Ammon's horn (tissue), 1 donor: ENCODE data around the gene SCRN1.
"Not testable (repeated sequence)": the region's sequence is repeated elsewhere in the genome, so short reads cannot be mapped to it uniquely, and the experiment has no call there.

ENCODE experiments used
- DNase-seq: peaks from one replicate; pipeline ENCODE4 v3.0.0-alpha.2; 2016; ENCODE audit warnings: low spot score

Gene SCRN1

DNA sequence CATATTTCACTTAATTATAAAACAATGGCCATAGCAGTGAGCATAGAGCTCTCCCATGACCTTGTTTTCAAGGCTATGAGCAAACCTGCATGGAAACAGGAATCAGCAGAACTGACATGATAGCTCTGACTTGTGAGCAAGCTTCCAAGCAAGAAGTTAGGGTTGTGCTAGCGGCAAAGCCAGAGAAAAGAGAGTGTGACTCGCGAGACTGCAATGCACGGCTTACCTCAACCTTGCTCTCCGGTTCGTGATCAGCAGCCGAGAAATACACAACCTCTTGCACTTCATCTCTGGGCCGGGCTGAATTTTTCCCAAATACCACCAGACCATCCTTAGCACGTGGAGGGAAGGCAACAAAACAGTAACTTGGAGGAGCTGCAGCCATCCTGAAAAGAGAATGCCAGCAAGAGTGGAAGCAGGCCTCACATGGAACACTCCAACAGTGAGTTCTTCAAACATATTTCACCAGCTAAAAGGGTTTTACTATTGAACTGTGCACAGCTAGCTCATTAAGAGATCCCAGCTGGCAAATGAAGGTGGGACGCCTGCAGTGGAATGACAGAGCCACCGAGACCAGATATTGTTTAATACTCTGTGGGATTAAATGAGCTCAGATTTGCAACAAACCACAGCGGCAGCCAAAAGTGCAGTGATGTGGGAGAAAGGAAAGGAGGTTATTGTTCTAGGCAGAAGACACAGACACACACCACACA, 20.8 kb downstream of the SCRN1 start:
- DNase-seq, result peak; percentile 77

DNA sequence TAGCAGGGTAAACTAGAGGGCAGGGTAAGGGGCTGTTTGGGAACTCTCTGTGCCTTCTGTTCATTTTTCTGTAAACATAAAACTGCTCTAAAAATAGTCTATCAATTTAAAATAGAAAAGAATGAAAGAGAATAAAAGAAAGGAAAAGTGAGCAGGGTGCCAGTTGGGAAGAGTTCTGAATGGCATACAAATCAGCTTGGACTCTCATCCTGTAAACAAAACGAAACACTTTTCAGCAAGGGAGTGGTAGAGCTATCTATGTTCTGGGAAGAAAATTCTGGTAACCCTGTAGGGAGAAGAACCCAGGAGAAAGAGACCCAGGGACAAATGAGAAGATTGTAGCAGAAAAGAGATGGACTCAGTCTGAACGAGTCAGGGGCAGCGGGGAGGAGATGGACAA, 24.6 kb downstream of the SCRN1 start:
- peak; percentile 31 for DNase-seq

DNA sequence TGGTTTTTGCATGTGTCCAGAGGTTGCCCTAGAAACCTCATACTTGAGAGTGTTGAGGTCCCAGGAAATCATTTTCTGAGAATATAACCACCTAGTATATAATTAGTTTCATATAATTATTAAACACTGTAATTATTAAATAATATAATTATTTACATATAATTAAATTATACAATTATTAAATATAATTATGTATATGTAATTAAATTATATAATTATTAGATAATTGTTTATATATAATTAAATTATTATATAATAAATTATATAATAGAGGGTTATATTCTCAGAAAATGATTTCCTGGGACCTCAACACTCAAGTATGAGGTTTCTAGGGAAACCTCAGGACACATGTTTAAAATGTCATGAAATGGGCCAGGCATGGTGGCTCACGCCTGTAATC, 27.6 kb downstream of the SCRN1 start:
- no peak for DNase-seq

DNA sequence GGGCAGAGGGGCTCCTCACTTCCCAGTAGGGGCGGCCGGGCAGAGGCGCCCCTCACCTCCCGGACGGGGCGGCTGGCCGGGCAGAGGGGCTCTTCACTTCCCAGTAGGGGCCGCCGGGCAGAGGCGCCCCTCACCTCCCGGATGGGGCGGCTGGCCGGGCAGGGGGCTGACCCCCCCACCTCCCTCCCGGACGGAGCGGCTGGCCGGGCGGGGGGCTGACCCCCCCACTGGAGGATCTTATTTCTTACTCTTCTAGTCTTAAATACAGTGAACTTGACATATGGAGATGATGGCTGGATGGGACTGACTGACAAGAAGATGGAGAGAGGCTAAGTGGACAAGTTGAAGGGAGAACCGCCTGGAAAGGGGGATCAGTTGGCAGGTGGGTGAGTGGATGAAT, 28.0 kb downstream of the SCRN1 start:
- DNase-seq, result not testable (repeated sequence)

DNA sequence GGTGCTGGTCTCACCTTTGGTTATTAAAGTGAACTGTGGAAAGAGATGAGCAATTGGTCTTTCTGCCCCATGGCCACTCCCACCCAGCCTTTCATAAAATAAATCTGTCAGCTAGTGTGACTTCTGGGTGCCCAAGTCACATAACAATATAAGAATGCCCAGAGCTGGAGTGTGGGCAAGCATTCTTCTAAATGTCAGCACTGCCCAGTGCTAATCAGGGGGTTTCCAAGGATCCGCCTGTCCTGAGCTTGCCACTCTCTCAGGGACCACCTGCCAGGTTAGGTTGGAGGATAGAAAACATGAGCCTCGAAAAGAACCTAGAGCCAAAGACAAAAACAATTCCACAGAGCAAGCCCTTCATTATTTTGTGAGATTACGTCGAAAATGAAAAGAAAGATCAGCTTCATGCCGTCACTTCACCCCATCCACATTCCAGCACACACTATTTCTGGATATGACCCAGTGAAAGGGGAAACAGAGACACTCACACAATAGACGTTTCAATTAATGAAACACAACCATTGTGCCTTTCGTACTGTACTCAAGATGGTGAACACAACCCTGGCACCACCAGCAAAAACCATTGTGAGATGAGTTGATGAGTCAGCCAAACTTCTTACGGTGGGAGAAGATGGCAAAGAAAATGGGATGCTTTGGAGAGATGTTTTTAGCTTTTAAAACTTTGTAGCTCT, 30.8 kb downstream of the SCRN1 start:
- no peak for DNase-seq

DNA sequence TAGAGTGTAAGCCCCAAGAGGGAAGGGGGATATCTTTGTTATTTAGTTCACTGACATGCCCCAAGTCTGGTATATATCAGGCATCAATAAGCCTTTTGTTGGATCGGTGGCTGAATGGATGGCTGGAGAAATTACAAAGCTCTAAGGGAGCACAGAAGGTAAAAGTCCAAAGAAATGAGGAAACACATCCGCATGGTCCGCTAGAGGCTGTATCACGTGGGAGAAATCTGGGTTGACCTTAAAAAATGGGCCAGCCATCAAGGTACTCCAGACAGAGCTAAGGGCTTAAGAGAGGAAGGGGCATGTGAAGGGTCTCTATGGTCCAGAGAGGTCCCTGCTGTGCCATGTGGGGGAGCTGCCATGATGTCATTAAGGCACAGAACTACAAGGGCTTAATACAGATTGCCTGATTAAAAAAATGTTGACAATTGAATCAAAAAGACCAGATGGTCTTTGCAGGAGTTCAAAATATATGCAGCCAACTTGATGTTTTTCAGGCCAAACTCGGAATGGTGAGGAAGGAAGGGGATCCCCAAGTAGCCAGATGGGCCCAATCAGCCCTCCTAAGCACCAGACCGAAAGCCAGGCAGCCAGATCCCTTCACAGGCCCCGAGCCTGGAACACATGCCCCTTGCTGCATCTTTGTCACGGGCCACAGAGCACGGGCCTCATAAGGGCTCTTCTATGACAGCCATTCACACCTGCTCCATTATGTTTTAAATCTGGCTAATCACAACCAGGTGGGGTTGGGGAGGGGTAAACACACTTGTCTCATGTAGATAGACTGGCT, 31.9 kb downstream of the SCRN1 start:
- no peak for DNase-seq

DNA sequence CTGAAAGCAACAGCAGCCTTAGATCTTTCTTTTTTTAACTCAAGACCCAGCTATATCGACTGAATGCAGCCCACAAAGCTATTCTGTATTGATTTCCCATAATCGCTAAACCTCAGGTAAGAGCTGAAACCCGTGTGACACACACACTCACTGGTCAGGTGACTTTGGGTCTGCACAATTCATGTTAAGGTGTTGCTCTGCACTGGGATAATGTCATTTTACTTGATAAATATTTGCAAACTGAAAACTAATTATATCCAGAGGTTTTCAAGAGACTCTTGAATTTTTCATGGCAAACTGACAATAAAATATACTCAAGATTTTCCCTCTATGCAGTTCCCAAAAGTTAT, 33.1 kb downstream of the SCRN1 start:
- DNase-seq, result no peak

DNA sequence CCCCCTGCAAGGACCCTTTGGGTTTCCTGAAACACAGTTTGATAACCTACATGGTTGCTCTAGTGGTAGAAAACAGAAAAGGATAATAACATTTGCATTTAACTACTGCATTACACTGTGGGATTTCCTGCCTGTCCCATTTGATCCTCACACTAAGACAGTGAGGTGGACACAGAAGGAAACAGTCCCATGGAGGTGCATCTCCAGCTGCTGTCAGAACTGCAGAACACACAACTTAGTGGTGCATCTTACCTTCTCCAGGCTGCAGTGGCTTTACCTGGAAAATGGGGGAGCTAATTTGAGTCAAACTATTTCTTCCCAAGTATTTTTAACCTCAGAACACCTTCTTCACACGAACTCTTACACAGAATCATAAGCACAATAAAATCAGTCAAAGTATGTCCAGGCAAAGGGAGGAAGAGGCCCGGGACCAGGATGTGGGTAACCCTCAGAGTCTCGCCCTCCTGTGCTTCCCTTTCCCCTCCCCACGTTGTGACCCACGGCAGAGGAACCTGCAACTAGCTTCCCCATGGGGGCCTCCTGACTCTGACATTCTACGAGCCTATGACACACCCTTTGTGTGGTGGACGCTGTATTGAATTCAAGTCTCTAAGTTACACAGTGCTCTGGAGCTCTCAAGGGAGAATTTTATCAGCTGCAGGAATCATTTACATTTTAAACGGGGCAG, 33.7 kb downstream of the SCRN1 start:
- peak; percentile 50 for DNase-seq

DNA sequence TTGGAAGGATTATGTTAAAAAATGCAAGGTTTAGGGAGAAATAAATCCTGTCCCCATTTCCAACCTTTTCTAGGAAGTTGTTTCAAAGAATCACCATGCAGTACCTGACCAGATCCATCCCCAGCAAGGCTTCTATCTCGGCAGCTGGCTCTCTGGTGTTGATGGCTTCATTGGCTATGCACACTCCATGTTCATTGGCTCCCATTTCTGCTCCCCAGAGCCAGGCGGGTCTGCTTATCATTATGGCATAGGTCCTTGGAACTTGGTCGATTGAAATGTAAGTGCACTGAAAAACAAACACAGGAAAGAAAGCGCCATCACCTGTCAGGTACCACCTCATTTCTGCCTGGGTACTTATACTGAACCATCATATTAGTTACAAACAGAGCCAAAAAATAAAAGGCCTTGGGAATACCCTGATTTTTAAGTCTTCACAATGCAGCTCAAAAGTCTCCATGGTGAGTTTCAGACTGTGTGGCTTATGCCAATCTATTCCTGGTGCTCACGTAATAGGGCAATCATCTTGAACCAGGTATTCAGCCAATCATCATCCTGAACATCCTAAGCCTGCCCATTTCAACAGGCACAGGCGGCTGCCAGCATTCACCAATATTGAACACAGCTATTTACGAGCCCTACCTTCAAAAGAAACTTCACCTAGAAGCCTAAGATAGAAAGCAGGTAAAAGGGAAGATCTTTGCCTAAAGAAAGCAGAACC, 34.4 kb downstream of the SCRN1 start:
- DNase-seq, result no peak

DNA sequence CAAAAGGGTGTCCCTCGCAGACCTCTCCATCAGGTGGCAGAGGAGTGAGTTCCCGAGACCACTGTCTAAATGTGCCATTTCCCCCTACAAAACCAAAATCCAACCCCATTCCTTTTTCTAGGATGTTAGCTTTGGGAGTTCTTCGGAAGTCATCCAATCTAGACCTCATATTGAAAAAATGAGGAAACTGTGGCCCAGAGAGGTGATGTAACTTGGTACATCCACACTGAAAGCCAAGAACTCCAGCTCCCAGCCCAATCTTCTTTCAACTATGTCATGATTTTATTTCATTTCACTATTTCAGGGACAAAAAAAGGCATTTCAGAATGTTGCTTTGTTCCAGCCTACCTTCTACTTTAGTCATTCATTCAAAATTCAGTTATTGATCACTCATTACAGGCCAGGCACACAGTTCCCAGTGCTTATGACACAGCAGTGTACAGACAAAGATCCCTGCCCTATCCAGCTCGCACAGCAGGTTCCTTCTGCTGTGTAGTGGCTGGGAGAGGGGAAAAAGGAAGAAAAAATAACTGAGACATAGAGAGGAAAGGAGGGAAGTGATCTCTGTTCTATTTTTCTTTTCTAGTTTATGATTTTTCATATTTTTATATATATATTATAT, 35.8 kb downstream of the SCRN1 start:
- DNase-seq, result no peak

DNA sequence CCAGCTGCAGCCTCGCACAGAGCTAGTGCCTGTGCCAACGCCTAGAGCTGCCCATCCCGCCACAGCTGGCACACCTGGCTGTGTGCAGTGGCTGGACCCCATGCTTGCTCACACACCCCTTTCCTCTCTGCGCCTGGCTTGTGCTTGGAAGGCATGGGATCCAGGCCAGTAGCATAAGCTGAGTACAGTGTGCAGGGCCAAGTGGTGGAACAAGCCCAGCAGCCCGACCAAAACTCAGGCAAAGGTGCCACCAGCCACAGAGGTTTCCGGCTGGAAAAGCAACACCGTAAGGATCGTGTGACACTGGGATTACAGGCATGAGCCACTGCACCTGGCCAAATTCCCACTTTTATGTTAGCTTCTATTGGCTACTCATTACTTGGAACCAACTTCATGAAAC, 38.4 kb downstream of the SCRN1 start:
- no peak for DNase-seq

DNA sequence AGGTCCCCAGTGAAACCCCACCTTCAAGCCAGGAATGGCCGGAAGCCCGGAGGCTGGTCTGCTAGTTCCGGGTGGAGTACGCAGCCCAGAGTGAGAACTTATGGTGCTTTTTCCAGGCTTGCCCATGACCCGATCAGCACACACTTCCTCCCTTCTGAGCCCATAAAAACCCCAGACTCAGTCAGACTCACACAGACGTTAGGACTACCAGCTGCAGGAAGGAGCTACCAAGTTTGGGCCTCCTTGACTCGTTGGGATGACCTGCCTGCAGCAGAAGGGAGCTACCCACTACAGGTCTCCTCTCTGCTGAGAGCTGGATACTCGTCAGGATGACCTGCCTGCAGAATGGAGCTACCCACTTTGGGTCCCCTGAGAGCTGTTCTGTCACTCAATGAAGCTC, 39.1 kb downstream of the SCRN1 start:
- DNase-seq, result no peak

DNA sequence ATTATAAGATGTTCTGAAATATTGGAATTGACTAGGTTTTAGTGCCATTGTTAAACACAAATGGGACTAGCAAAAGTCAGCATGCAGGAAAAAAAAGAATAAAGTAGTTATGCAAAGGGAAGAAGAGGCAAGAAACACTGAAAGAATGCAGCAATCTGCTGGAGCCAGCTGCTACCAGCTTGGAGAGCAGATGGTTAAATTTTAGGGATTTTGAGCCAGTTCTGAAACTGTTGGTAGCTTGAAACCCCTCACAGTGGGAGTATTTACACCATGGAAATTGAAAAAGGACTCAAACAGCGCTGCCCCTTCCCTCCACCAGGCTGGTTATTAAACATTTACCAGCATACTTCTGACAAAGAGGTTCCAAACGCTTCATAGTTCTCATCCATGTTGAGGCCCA, 41.0 kb downstream of the SCRN1 start:
- no peak for DNase-seq

DNA sequence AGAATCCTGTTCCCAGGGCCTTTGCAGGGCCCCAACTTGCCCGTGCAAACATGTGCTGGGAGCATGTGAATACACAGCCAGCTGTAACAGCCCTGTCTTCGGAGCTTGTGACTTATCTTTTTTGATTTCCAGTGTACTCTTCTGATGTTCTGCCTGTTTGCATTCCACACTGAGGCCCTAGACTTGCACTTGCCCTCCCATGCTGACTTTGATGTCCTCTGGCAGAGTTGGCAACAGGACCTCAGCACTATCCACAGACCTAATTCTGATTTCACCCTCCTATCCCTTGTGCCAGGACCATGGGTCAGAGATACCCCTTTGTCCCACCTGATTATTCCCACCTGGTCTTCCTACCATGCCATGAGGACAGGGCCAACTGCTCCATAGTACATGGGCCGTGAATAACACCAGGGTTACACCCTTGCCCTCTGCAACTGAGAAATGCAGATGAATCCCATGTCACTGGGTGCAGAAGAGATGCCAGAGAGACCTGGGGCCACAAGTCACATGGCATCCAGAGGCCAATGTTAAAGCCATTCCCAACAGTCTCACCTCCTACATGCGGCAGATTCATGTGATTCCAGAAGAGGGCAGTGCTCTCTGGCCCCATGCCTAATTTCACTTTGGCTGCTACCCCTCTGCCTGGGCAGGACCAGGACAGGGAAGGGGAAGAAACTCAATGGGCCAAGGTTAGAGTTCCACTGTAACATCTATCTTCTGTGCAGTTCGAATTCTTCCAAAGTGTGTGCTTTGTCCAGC, 43.0 kb downstream of the SCRN1 start:
- DNase-seq, result no peak

DNA sequence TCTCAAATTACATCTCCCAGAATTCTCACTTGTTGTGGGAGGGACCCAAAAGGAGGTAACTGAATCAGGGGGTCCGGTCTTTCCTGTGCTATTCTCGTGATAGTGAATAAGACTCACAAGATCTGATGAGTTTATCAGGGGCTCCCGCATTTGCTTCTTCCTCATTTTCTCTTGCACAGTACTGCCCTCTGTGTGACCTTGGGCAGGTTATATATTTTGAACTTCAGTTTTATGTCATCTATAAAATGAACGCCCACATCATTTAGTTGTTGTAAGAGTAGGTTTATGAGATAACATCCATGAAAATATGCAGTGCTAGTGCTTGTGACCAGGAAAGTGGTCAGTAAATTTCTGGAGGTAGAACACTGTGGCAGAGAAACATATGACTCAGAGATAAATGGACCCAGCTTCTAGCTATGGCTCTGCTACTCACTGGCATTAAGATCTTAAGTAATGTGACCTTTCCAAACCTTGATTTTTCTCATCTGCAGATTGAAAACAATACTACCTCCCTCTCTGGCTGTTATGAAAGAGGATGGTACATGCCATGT, 44.3 kb downstream of the SCRN1 start:
- DNase-seq, result no peak

DNA sequence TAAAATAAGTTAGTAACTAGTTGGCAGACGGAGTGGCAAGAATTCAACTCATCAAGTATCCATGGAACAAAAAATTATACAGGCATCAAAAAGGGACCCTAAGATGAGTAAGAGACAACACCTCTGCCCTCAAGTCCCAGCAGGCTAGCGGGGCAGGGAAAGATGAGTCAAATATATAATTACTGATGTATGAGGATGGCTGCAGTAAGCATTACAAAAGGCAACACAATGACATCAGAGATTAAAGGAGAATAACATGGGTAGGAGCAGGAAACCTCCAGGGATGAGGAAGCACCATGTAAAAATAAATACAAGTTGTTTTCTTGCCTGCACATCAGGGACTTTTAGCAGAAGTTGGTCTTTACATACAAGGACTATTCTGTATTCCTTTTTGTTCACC, 49.4 kb downstream of the SCRN1 start:
- DNase-seq, result no peak

DNA sequence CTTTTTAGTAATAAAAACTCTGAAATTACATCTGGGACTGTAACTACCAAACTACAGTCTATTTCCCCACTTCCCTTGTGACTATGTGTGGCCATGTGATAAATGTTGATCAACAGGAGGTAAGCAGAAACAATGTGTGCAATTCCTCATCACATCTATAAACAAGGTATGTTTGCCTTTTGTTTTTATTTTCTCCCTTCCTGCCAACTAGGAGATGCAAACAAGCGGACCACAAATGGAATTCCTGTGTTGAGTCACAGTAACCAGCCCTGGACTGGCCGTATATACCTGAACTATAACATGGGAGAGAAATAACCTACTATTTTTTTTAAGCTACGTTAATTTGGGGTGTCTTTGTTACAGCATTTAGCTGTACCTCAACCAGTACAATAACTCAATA, 52.5 kb downstream of the SCRN1 start:
- no peak for DNase-seq

DNA sequence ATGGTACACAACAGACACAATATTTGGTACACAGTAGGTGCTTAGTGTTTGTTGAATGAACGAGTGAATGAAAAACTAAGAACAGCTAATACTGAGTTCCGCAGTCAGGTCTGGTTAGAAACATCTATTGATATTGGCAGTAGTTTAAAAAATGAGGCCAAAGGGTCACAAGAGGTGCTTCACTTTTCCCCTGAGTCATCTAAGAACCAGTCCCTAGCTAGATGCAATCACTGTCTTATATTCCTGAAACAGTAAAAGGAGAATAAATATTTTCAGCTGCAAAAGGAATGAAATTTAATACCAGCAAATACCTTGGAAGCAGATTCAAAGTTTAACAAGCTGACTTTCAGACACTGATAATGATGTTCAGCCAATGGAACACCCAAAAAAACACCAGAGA, 54.5 kb downstream of the SCRN1 start:
- DNase-seq, result no peak

DNA sequence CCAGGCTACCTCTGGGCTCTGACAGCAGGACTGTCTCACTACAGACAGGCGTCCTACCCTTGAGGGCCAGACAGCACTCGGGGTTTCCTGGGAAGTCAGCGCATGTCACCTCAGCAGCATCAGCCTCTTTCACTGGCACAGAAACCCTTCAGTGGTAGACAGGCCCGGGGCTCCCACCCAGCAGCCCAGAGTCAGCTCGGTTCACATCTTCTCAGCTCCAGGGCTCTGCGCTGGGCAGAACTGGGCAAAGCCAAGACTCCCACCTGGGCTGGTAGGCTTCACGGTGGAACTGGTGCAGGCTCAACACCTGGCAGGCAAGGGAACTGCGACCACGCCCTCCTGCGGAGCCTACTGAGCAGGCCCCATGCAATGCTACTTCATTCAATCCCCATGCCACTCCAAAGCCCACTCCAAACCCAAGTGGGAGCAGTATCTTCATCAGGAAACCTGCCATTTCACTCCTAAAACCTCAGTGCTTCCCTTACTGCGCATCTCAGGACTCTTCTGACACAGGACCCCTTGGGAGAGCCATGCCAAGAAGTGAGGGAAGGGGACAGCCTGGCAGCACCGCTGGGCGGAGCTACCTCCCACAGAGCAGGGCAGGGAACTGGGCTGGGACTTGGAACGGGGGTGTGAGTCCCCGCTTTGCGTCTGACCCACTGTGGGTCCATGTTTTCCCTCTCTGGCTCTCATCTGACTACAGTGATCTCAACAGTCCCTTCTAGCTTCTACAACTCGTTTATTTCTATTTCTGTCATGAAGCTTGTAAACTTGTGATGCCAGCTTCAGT, 60.4 kb downstream of the SCRN1 start:
- no peak for DNase-seq

DNA sequence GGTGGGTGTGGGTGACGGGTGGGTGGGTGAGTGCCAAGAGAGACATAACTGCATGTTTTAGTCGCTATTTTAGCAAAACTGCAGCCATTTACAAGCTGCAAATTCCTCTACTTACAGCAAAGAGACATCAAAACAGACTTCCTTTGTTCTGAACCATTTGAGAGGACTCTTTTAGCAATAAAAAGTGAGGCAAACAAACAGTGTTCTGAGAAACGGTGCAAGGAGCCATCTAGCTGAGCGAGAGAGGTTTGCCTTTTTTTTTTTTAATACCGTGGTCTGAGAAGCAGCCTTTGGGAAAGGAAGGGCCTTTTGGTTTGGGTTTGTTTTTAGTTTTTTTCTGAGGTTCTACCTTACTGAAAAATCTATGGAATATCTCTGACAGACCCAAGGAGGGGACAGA, 62.9 kb downstream of the SCRN1 start:
- no peak for DNase-seq
